Dendritic cell treated with granulocyte-macrophage colony-stimulating factor and Interleukin-4, amounts not matched to agents 40 ng/mL and 50 ng/mL, for 4 days (primary cell): ENCODE data around the gene BTBD10.

ENCODE experiments used
- H3K27ac Mint-ChIP-seq: one replicate; pipeline ENCODE4 v1.8.0; 2022; ENCODE audit warnings: mild to moderate bottlenecking, mixed read lengths
- H3K27me3 Mint-ChIP-seq: one replicate; pipeline ENCODE4 v1.8.0; 2022; ENCODE audit warnings: mild to moderate bottlenecking, mixed read lengths
- H3K36me3 Mint-ChIP-seq: one replicate; pipeline ENCODE4 v1.8.0; 2022; ENCODE audit warnings: low read depth, mixed read lengths
- H3K4me1 Mint-ChIP-seq: one replicate; pipeline ENCODE4 v1.8.0; 2022; ENCODE audit warnings: low read depth, mixed read lengths
- H3K4me3 Mint-ChIP-seq: one replicate; pipeline ENCODE4 v1.8.0; 2022; ENCODE audit warnings: mild to moderate bottlenecking, moderate library complexity, mixed read lengths
- H3K9me3 Mint-ChIP-seq: one replicate; pipeline ENCODE4 v1.8.0; 2022; ENCODE audit warnings: mixed read lengths
- intact Hi-C: fragments of 100-400 bp; cut with micrococcal nuclease; formaldehyde crosslinking; loops from one replicate; pipeline ENCODE4 v1.15.0; 2022

Gene BTBD10

DNA sequence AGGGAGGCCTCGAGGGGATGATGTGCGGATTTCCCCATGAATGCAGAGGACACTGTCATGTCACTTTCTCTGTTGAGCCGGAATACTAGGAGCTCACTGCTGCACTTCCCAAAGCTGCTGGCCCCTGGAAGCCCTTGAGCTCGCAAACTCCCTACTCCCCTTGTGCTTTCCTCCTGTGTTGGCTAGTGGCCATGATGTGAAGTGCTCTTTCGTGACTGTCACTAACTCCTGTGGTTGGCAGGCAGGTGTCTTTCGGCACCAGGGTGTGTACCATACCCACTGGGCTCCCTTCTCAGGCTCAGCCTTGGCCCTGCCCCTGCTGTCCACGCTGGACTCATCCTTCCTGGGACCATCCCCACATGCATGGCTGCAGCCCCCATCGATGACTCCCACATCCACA, 86.2 kb downstream of the BTBD10 start:
- Mint-ChIP-seq H3K27ac (no peak overlapping the region), H3K4me1 (peaks cover 6% of the 10 kb centered on the region), H3K9me3 (no peaks in the 10 kb centered on the region), H3K36me3 (peaks cover 85% of the 10 kb centered on the region), H3K4me3 (no peak overlapping the region), H3K27me3 (no peaks in the 10 kb centered on the region)
- intact Hi-C loops: no loop called here

DNA sequence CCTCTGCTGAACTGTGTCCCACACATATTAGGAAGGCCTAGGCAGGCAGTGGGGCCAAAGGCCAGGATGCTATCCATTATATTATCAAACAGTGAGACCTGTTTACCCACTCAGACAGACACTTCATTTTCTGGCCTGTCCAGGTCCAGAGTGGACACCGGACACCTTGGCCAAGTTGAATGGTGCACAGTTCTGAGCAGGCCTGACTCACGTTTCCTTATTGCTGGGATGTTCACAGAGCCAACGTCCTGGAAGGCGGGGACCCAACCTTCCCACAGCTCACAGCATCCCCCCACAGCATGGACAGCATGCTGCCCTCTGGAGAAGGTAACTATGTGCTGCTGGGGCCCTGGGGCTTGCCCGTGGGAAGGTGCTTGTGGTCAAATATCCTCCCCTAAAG, 86.6 kb downstream of the BTBD10 start:
- H3K9me3 Mint-ChIP-seq: no peaks in the 10 kb centered on the region
- H3K36me3 Mint-ChIP-seq: peaks cover 80% of the 10 kb centered on the region
- H3K27ac Mint-ChIP-seq: no peak overlapping the region
- no peak overlapping the region for H3K4me3 Mint-ChIP-seq
- H3K27me3 Mint-ChIP-seq: no peaks in the 10 kb centered on the region
- intact Hi-C loops: no loop called here
- peaks cover 6% of the 10 kb centered on the region for H3K4me1 Mint-ChIP-seq

DNA sequence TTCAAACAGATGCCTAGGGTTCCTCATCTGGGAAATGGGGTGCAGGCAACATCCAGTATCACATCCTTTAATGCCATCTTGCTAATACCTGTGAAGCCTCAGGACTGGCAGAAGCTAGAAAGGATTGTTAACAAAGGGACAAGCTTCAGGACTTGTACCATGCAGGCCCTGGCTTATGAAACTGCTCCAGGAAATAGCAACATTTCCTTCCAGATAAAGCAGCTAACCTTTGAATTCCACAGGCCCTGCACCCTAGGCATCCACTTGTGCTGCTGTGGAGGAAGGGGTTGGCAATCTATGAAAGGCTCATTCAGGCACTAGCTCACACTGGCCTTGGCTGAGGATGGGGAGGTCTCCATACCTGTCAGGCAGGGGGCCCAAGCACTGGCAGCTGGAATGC, 87.2 kb downstream of the BTBD10 start:
- no peaks in the 10 kb centered on the region for H3K27me3 Mint-ChIP-seq
- intact Hi-C loops: no loop called here

DNA sequence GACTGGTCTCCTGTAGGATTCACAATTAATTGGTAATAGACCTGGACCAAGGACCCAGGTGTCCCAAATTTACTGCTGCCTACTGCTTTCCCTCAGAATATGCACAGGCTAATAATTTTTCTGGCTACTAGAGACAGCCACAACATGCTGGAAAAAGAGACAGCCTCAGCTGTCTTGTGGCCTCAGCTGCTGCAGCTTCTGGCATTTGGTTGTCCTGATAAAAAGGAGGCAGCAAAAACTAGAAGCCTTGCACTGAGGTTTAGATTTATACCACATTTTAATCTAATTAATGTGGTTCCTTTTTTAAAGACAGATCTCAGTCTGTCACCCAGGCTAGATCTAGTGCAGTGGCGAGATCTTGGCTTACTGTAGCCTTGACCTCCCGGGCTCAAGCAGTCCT, 89.8 kb downstream of the BTBD10 start:
- H3K9me3 Mint-ChIP-seq: no peaks in the 10 kb centered on the region
- peaks cover 49% of the 10 kb centered on the region for H3K36me3 Mint-ChIP-seq
- H3K27me3 Mint-ChIP-seq: no peaks in the 10 kb centered on the region
- intact Hi-C loops: no loop called here
- H3K4me3 Mint-ChIP-seq: no peak overlapping the region
- H3K27ac Mint-ChIP-seq: no peak overlapping the region
- H3K4me1 Mint-ChIP-seq: no peaks in the 10 kb centered on the region

More for the DNA sequence above, 87.2 kb downstream of the BTBD10 start:
- no peak overlapping the region for H3K4me3 Mint-ChIP-seq
- no peaks in the 10 kb centered on the region for H3K9me3 Mint-ChIP-seq
- H3K27ac Mint-ChIP-seq: no peak overlapping the region
- H3K36me3 Mint-ChIP-seq: peaks cover 74% of the 10 kb centered on the region
- no peaks in the 10 kb centered on the region for H3K4me1 Mint-ChIP-seq

DNA sequence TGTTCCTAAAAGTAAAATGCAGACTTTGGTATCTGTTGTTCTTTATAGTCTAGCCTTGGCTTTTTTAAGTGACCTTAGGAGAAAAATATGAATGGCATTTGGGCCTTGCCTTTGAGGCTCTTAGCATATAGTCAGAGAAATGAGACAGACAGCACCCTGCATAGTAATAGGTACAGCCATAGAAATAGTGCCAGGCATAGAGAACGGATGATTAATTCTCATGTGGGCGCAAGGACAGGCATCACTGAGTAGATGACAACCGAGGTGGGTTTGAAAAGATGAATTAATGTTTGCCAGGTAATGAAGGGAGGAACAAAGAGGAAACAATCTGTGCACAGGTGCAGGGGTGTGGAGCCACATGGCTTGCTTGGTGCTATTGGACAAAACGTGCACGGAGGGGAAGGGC, 95.0 kb downstream of the BTBD10 start:
- no peak overlapping the region for H3K27ac Mint-ChIP-seq
- H3K36me3 Mint-ChIP-seq: peaks cover 28% of the 10 kb centered on the region
- intact Hi-C loops: no loop called here

DNA sequence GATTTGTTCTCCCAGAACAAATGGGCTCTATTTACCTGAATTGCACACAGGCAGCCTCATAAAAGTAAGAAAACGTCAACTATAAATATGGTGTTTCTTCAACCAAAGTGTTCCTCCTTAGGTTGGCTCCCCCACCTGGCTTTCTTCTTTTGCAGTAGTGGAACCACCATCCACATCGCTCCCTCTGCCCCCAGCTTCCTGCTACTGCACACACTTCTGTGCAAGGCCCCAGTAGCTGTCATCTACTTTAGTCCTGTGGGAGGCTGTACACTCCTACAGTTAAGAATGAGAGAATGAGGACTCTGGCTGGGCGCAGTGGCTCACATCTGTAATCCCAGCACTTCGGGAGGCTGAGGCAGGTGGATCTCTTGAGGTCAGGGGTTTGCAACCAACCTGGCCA, 95.9 kb downstream of the BTBD10 start:
- Mint-ChIP-seq H3K36me3 (peaks cover 35% of the 10 kb centered on the region), H3K4me1 (no peaks in the 10 kb centered on the region), H3K4me3 (no peak overlapping the region), H3K9me3 (no peaks in the 10 kb centered on the region), H3K27ac (no peak overlapping the region), H3K27me3 (no peaks in the 10 kb centered on the region)
- intact Hi-C loops: no loop called here

More for the DNA sequence above, 95.0 kb downstream of the BTBD10 start:
- Mint-ChIP-seq H3K4me3 (no peak overlapping the region), H3K27me3 (no peaks in the 10 kb centered on the region), H3K4me1 (no peaks in the 10 kb centered on the region), H3K9me3 (no peaks in the 10 kb centered on the region)

DNA sequence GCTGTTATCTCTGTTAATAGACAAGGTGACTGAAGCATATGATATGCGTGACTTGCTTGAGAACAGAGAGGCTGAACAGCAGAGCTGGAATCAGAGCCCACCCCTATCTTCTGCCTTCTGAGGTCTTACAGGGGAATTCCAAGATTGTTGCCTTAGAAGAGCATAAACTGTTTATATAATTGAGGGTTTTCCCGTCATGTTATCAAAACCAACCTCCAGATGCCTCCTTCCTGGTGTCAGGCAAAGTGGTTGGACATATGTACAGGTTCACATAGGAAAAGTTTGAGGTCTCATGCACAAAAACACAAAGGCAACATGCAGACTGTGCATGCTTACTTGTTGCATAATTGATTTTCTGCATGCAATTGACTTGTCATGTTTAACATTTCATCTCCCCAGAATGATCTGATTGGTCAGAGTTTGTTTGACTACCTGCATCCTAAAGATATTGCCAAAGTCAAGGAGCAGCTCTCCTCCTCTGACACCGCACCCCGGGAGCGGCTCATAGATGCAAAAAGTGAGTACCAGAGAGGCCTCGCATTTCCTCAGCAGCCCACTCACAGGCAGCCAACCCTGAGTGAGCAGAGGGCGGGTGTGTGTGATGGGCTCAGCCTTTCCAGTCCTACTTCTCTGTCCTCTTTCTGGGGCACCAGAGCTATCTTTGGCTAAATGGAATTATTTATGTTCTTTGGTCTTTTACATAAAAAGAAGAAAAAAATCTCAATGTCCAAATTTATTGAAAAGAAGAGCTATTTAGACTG, 96.6 kb downstream of the BTBD10 start:
- Mint-ChIP-seq H3K9me3 (no peaks in the 10 kb centered on the region), H3K27me3 (no peaks in the 10 kb centered on the region), H3K36me3 (peaks cover 41% of the 10 kb centered on the region), H3K27ac (no peak overlapping the region), H3K4me3 (no peak overlapping the region), H3K4me1 (no peaks in the 10 kb centered on the region)
- intact Hi-C loops: no loop called here

DNA sequence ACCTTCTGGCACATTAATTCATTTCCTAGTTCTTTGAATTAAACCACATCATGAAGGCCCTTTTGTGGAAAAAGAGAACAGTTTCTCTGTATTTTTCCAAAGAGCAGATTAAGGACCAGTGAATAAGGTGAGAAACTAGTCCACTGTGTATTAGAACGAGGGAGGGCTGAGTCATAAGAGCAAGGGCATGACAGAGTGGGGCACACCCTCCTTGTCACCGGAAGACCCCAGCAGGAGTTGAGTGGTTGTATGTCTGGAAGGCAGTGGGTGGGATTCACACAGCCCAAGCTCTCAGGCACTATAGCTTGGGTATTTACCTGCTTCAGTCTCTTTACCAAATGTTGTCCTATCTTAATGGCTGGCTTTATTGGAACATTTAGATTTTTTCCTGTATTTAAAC, 98.6 kb downstream of the BTBD10 start:
- Mint-ChIP-seq H3K27me3 (no peaks in the 10 kb centered on the region), H3K4me1 (no peaks in the 10 kb centered on the region), H3K4me3 (no peak overlapping the region), H3K9me3 (no peaks in the 10 kb centered on the region), H3K36me3 (peaks cover 62% of the 10 kb centered on the region), H3K27ac (no peak overlapping the region)
- intact Hi-C loops: no loop called here

DNA sequence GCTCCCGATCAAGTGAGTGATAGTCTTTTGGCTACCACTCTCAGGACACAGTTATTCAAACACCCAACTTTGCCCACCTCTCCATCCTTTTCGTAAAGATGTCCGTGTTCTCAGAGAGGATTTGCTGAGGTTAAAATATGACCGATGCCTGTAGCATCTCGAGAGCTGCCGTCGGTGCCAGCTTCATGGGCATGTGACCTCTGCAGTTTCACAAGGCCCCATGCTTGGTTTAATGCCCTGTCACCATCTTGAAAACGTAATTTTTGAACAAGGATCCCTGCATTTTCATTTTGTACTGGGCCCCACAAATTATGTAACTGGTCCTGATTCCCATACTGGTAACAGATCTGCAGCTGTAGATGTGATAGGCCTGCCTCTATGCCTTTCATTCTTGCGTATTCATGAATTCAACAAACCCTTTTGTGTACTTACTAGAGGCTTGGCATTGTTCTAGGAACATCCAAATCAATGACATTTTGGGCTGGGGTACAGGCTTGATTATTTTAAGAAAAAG, 100.4 kb downstream of the BTBD10 start:
- Mint-ChIP-seq H3K4me3 (no peak overlapping the region), H3K9me3 (no peaks in the 10 kb centered on the region), H3K4me1 (no peaks in the 10 kb centered on the region), H3K36me3 (peaks cover 79% of the 10 kb centered on the region), H3K27me3 (no peaks in the 10 kb centered on the region), H3K27ac (no peak overlapping the region)
- intact Hi-C loops: no loop called here

DNA sequence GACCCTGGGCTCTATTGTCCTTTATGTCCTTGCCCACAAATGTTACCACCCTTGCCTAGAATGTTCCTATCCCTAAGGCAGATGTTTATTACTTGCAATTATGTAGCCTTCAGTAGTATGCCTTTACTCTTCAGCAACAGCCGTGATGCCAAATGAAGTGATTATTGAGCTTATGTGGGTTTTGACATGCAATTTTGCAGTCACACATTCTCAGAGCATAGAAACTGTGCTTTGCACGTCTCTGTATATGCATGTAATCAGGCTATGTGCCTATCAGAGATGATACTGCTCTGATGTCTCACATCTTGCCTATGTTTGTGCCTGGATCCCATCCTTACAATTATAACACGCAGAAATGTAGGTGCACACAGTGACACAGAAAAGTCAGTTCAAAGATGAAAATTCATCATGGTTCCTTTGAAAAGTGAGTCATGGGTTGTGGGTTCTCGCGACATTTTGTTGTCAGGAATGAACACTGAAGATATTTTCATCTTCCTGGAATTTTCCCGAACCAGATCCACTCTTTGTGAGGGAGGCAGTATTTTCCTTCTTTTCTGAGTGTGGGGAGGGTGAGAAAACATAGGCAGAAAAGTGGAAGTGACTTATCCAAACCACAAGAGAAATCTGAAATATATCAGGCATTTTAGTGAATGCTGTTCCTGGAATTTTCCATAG, 104.3 kb downstream of the BTBD10 start:
- H3K4me1 Mint-ChIP-seq: no peaks in the 10 kb centered on the region
- no peaks in the 10 kb centered on the region for H3K27me3 Mint-ChIP-seq
- H3K4me3 Mint-ChIP-seq: no peak overlapping the region
- H3K36me3 Mint-ChIP-seq: peaks cover 96% of the 10 kb centered on the region
- intact Hi-C loops: no loop called here
- no peaks in the 10 kb centered on the region for H3K9me3 Mint-ChIP-seq
- H3K27ac Mint-ChIP-seq: no peak overlapping the region

DNA sequence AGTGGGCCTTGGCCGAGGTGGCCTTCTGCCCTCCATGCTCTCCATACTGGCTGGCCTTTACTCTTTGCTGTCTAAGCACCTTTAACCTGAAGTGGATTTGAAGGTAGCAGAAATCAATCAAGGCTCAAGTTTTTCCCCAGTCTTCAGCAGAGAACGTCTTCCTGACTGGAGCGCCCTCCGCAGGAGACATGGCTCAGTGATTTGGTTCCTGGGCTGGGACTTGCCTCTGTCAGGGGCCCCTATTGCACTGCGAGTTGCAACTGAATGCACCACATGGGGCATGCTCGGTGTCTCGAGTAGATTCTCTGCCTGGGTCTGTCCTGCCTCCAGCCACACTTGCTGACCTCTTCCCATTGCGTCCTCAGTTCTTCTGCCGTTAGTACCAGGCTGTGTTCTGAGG, 105.8 kb downstream of the BTBD10 start:
- no peaks in the 10 kb centered on the region for H3K27me3 Mint-ChIP-seq
- H3K4me3 Mint-ChIP-seq: no peak overlapping the region
- H3K9me3 Mint-ChIP-seq: no peaks in the 10 kb centered on the region
- intact Hi-C loops: no loop called here
- H3K4me1 Mint-ChIP-seq: no peaks in the 10 kb centered on the region
- H3K27ac Mint-ChIP-seq: no peak overlapping the region
- peaks cover 87% of the 10 kb centered on the region for H3K36me3 Mint-ChIP-seq

DNA sequence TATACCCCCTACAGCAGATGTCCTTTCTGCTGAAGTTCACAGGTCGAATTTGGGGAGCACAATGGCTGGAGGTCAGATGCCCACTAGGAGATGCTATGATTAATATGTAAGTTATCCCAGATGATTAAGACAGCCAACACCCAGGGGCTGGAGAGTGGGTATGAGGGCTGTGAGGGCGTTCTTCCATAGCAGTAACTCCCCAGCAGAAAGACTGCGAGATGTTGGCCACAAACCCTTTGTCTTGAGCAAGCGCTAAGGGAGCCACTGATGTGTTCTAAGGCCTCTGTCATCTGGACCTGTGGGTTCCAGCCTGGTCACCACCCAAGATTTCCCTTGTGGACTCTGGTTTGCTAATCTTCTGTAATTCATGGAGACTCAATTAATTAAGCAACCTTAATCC, 107.8 kb downstream of the BTBD10 start:
- Mint-ChIP-seq H3K27ac (no peak overlapping the region), H3K27me3 (no peaks in the 10 kb centered on the region), H3K36me3 (peaks cover 85% of the 10 kb centered on the region), H3K4me3 (no peak overlapping the region), H3K9me3 (no peaks in the 10 kb centered on the region), H3K4me1 (no peaks in the 10 kb centered on the region)
- intact Hi-C loops: no loop called here

DNA sequence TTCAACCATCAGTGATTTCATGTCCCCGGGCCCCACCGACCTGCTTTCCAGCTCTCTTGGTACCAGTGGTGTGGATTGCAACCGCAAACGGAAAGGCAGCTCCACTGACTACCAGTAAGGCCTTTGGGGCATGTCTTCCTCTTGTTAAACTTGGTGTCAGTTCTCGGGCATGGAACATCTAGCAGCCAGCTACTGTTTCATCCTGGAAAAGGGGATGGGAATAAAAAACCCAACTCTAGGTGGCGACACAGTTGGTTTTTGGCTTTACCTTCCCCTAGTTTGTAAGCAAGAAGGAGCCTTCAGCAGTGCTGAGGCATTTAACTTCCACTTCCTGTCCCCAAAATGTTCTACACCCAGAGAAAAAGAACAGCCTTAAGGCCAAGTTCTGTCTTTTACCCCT, 108.7 kb downstream of the BTBD10 start:
- Mint-ChIP-seq H3K27ac (no peak overlapping the region), H3K9me3 (no peaks in the 10 kb centered on the region), H3K36me3 (peaks cover 85% of the 10 kb centered on the region), H3K4me1 (no peaks in the 10 kb centered on the region), H3K27me3 (no peaks in the 10 kb centered on the region), H3K4me3 (no peak overlapping the region)
- intact Hi-C loops: no loop called here

DNA sequence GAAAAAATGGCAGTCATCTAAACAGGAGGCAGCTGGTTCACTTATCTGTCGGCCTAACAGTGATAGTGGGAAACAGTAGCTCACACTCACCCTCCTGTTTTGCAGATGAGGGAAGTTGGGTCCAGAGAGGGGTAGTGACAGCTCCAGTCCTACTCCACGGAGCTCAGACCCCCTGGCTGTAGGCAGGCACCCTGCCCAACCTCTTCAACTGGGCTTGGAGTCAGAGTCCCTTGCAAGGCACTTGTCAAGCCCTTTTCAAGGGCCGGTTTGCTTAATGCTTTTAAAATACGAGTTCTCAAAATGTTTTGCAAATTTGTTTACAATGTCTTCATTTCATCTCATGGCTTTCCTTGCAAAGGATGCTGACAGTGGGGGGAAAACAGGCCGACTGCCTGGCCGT, 110.3 kb downstream of the BTBD10 start:
- H3K27me3 Mint-ChIP-seq: no peaks in the 10 kb centered on the region
- intact Hi-C loops: no loop called here
- H3K36me3 Mint-ChIP-seq: peaks cover 71% of the 10 kb centered on the region
- no peak overlapping the region for H3K4me3 Mint-ChIP-seq
- no peak overlapping the region for H3K27ac Mint-ChIP-seq
- H3K9me3 Mint-ChIP-seq: no peaks in the 10 kb centered on the region
- peaks cover 11% of the 10 kb centered on the region for H3K4me1 Mint-ChIP-seq
